Activated CD4-positive, alpha-beta T cell treated with anti-CD3 and anti-CD28 coated beads, Interleukin-2, Interleukin-4, amounts not matched to agents 100 ng/mL and 50 ng/mL, durations not matched to agents 16 hours and 8 hours (primary cell): ENCODE data around the gene WWOX.

Source experiments
- DNase-seq: peaks from one replicate; pipeline ENCODE4 v3.0.0-alpha.2; 2020; ENCODE audit warnings: low spot score

Gene WWOX

GRCh38 chr16:79071424-79071823 lies 972.0 kb downstream of the WWOX start:
- DNase-seq, result no peak

GRCh38 chr16:79072517-79072916 lies 973.1 kb downstream of the WWOX start:
- no peak for DNase-seq

DNA sequence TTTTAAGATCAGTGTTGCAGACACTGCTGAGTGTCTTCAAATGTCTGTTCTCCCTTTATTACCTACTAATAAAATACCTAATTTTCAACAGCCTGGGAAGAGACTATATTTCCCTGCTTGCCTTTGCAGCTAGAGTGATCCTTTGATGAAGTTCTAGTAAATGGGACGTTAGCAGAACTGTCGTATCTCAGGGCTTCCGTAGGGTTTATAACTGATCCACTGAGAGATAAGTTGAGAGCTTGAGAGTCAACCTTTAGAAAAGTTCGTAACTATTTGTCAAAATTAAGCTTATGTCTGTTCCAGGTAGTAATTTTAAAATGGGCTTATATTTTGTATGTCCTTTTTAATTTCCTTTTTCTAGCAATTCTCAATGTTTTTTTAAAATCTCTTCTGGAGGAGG lies 974.1 kb downstream of the WWOX start:
- DNase-seq, result no peak

DNA sequence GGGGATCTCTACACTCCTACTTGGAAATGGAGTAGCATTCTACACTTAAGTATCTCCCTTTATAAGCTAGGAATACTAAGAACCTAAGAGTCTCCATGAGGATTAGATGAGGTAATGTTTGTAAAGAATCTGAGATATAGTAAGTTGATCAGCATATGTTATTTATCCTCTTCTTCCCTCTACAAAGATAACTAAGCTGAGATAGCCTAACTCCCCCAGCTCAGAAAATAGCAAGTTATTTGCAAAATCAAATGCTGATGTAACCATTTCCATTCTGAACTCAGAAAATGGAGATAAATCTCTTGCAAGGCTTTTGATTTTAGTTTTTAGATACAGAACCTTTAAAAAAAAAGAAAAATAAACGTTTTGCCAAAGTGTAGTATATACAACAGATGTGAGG lies 975.1 kb downstream of the WWOX start:
- DNase-seq, result no peak

DNA sequence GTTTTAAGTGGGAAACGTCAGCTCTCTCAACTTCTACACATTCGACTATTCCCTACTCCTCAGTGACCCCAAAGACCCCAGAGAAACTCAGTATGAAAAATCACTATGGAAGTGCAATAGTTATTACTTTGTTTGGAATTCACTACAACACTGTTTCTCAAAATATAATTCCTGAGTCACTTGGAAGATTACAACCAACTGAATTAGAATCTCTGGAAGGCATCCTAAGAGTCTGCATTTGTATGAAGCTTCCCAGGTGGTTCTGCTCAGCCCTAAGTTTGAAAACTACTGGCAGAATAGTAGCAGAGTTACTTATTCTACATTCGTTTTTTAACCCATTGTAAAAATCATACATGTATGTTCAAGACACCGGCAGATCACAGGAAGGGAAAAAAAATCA lies 975.5 kb downstream of the WWOX start:
- no peak for DNase-seq

- DNase-seq, result peak; percentile 65
Measured at GRCh38 chr16:79076047-79076767, 976.8 kb downstream of the WWOX start.

GRCh38 chr16:79077346-79077745 lies 977.9 kb downstream of the WWOX start:
- DNase-seq, result no peak

DNA sequence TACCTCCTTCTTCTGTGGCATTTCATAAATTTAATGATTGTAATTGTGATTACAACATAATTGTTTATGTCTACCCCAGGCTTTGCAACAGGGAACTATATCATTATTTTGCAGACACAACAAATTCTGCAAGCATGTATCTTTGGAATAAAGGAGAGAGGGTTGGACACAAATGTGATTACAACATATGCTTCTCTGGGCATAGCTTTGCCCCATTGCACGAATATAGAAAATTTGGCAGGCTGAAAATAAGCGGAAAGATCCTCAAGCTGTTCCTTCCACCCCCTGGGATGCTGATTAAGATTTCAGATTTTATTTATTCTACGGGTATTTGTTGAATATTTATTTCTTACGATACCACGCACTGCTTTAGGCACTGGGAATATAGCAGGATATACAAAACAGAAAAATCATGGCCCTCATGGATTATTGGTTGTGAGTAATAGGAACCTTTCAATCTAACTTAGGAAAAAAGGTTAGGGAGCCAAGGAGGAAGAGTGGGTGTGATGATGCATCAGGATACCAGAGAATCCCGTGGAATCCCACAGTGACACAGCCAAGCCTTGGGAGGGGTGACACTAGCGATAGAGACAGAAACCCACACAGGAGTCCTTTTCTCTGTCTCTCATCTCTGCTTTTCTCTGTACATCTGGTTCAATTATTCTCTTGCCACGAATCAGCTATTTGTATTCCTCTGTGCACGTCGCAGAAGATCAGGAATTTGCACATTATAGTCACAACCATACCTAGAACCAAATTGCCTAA lies 980.4 kb downstream of the WWOX start:
- DNase-seq, result no peak

GRCh38 chr16:79081297-79082066 lies 982.0 kb downstream of the WWOX start:
- DNase-seq, result peak; percentile 85

DNA sequence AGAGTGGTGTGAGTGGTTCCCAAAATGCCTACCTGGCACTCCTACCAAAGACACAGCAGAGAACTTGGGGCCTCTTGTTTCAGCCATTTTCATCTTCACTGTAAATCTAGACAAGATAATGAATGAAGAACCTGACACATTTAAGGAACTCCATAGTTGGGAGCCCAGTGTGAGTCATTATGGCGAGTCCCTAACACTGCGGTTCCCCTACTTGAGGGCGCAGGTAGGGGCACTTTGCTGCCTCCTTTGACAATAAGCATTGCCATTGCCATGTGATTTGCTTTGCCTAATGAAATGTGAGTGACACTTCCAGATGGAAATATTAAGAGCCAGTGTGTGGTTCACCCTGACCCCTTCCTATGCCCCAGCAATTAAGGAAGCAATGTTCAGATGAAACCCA lies 983.5 kb downstream of the WWOX start:
- DNase-seq, result no peak

DNA sequence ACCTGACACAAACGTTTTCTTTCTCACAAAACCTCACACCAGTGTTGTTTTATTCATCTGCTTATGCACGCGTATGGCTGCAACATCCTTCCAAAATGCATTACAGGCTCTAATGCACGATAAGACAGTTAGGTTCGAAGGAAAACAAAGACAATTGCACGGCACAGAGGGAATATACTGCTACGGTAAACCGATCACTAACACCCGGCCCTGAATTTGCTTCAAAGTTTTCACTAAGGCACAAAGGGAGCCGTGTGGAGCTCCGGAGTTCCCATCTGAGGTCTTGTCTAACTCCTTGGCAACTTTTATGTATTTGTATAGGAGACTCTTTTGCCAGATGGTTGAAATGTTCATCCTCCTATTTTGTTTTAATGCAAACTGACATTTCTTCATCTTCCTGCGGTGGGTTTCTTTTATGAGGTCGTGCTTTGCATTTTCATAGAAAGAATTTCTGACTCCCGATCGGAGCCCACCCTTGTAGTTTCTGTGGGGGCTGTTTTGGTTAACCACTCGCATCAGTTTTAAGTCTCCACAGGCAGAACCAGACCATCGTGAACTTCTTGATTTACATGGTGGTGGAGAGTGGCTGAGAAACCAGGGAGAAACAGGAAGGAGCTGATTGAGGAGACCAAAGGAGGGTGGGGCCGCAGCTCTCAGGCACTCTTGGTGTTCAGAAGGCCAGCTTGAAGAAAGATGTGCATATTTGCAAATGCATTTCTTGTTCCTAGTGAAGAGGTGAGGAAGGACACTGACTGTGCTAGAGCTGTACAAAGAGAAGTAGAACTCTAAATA lies 984.2 kb downstream of the WWOX start:
- no peak for DNase-seq

- no peak for DNase-seq
Measured at GRCh38 chr16:79088971-79089370, 989.5 kb downstream of the WWOX start.

GRCh38 chr16:79089735-79090284 lies 990.4 kb downstream of the WWOX start:
- DNase-seq, result peak; percentile 70

DNA sequence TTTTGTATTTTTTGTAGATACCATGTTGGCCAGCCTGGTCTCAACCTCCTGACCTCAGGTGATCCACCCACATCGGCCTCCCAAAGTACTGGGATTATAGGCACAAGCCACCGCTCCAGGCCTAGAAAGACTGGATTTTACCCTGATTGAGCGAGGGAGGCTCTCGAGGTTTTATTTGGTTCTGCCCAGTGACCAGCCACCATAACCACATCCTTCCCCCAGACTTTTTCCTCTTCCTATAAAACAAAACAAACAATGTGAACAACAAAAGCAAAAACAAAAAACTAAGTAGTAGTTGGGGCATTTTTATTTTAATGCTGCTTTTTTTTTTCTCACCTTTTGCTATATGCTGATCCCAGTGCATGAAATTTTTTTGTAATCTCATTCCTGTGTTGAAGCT lies 991.5 kb downstream of the WWOX start:
- DNase-seq, result no peak

GRCh38 chr16:79092846-79093245 lies 993.4 kb downstream of the WWOX start:
- DNase-seq, result no peak

DNA sequence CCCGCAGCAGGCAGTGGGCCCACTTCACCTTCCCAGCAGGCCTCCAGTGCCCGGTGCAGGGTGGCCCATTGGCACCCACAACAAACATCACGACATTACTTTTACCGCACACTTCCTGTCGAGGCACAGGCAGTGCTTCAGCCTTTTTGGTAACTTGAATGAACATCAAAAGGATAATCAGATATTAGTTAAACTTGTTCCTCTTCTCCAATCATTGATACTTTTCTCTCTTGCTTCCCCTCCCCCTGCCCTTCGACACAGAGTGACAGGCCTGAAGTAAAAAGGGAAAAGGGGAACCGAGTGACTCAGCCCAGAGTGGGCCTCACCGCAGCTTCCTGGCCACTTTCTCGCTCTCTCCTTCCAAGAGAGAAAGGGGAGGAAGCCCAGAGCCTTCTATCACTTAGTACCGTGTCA lies 994.1 kb downstream of the WWOX start:
- DNase-seq, result peak; percentile 46

GRCh38 chr16:79096246-79096645 lies 996.8 kb downstream of the WWOX start:
- DNase-seq, result no peak

GRCh38 chr16:79097166-79097565 lies 997.7 kb downstream of the WWOX start:
- no peak for DNase-seq

DNA sequence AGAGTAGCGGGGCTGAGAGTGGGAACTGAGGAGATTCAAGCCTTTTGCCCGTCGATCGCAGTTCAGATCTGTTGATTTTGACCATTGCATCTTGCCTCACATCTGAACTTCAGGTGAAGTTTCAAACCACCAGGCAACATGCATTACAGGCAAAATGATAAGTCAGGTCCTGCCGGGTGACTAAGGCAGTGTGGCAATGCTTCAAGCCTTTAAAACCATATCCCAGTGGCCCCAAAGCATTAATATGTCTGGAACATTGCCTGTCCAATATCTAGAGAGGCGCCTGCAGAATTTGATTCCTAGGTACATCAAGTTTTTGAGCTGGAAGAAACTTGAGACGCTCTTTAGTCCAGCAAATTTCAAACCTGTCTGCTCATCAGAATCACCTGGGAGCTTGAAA lies 998.3 kb downstream of the WWOX start:
- DNase-seq, result no peak

- DNase-seq, result no peak
Measured at GRCh38 chr16:79098907-79099306, 999.5 kb downstream of the WWOX start.

- DNase-seq, result no peak
Measured at GRCh38 chr16:79099716-79100115, 1000.3 kb downstream of the WWOX start.

- DNase-seq, result no peak
Measured at GRCh38 chr16:79100447-79100846, 1001.0 kb downstream of the WWOX start.
